GM12878 (cell line): ENCODE data around the gene SCGB1A1. TPM values are rescaled to one million over a fixed set of nuclear protein-coding genes. Genes with fewer than 3 reads are reported as not detected.

Experiments
- ATAC-seq: fragments of 200-7000 bp; cut with Tn5 transposase; 3 replicates; pipeline ENCODE4 v1.9.1; 2020; ENCODE audit warnings: mild to moderate bottlenecking, moderate library complexity
- Bru-seq: library from RNA; stranded (reverse); fragments of 400-500 nt; gene quantifications from one replicate; lab custom pipeline; 2021; lab: Mats Ljungman, UMichigan
- BruChase-seq, 2 experiments: library from RNA; stranded (reverse); fragments of 400-500 nt; gene quantifications; one replicate each; lab custom pipeline; 2021; lab: Mats Ljungman, UMichigan
- BruUV-seq: library from RNA; stranded (reverse); fragments of 400-500 nt; replicated peaks from 2 replicates; lab custom pipeline; 2021; lab: Mats Ljungman, UMichigan
- CTCF ChIA-PET: fragments of 300-600 bp; sonication (Branson Sonifier 250); formaldehyde crosslinking; extraction: SDS; loops from one replicate; lab custom pipeline; 2021; ENCODE audit warnings: inconsistent platforms; lab: Yijun Ruan, JAX
- POLR2A ChIA-PET: fragments of 350-600 bp; formaldehyde crosslinking; extraction: SDS; loops from one replicate; lab custom pipeline; 2021; ENCODE audit warnings: inconsistent platforms; lab: Charles Lee
- RAD21 ChIA-PET: fragments of 300-600 bp; sonication (Branson Sonifier 250); formaldehyde crosslinking; loops from one replicate; lab custom pipeline; 2023; ENCODE audit warnings: antibody characterized with exemption; ENCODE audit not compliant: unreplicated experiment; lab: Charles Lee
- SMC1A ChIA-PET: fragments of 300-600 bp; sonication (Branson Sonifier 250); formaldehyde crosslinking; loops from one replicate; lab custom pipeline; 2023; ENCODE audit not compliant: unreplicated experiment, uncharacterized antibody; lab: Charles Lee
- DNase-seq: peaks from one replicate; pipeline ENCODE4 v3.0.0-alpha.2; 2011; ENCODE audit warnings: low read depth, low spot score
- FAIRE-seq: peaks from 3 replicates; lab custom pipeline; 2011; peaks lifted over from hg19 to GRCh38; lab: Jason Lieb, UNC
- H2AFZ ChIP-seq: 2 replicates; pipeline ENCODE4 v1.6.0; 2011; ENCODE audit warnings: low read depth, low read length, control low read depth; ENCODE audit not compliant: control insufficient read depth
- H3K27ac ChIP-seq: 2 replicates; pipeline ENCODE4 v1.5.1; 2011; ENCODE audit warnings: control low read depth; ENCODE audit not compliant: control insufficient read depth, insufficient read depth
- H3K27me3 ChIP-seq, 2 experiments: replicated peaks in 1 of 2; 2 replicates each; pipeline versions ENCODE4 v1.6.0 to v1.6.1; 2011; ENCODE audit warnings: low read length in 1 of 2; ENCODE audit not compliant: control insufficient read depth in 2 of 2, insufficient read depth in 2 of 2
- H3K36me3 ChIP-seq, 2 experiments: 2 replicates each; pipeline ENCODE4 v1.5.1; 2011; ENCODE audit warnings: low read length in 1 of 2; ENCODE audit not compliant: control insufficient read depth in 2 of 2, insufficient read depth in 2 of 2
- H3K4me1 ChIP-seq: 2 replicates; pipeline ENCODE4 v1.6.1; 2011; ENCODE audit warnings: mild to moderate bottlenecking, low read length, moderate library complexity, mixed read lengths; ENCODE audit not compliant: control insufficient read depth, insufficient read depth
- H3K4me2 ChIP-seq: 2 replicates; pipeline ENCODE4 v1.6.0; 2011; ENCODE audit warnings: control low read depth; ENCODE audit not compliant: control insufficient read depth, insufficient read depth
- H3K4me3 ChIP-seq: fragments of 200-600 bp; sonication (generic); 2 replicates; pipeline ENCODE4 v1.5.1; 2016
- H3K79me2 ChIP-seq: 2 replicates; pipeline ENCODE4 v1.6.0; 2011; ENCODE audit warnings: low read length; ENCODE audit not compliant: control insufficient read depth, insufficient read depth
- H3K9ac ChIP-seq: 2 replicates; pipeline ENCODE4 v1.8.0; 2011; ENCODE audit warnings: low read length, control low read depth, mixed read lengths; ENCODE audit not compliant: control insufficient read depth, insufficient read depth
- H3K9me3 ChIP-seq: replicated peaks from 3 replicates; pipeline ENCODE4 v1.5.1; 2011; ENCODE audit warnings: mild to moderate bottlenecking, low read length; ENCODE audit not compliant: control insufficient read depth, insufficient read depth
- H4K20me1 ChIP-seq: 2 replicates; pipeline ENCODE4 v1.6.0; 2011; ENCODE audit not compliant: control insufficient read depth, insufficient read depth
- BRCA1 ChIP-seq: IDR thresholded peaks from 2 replicates; pipeline ENCODE4 v1.6.1; 2011; ENCODE audit warnings: low read depth, low read length, improper control_type of control experiment
- CEBPB ChIP-seq, 2 experiments: fragments of 150-350 bp in 1 of 2; IDR thresholded peaks; 2 replicates each; pipeline ENCODE4 v1.6.1; 2012 to 2014; ENCODE audit warnings: low read depth in 2 of 2, low read length in 2 of 2, borderline replicate concordance in 1 of 2, inconsistent platforms in 1 of 2
- HDAC6 ChIP-seq: fragments of 200-600 bp; sonication (generic); IDR thresholded peaks from one replicate; pipeline ENCODE4 v1.8.0; 2017; ENCODE audit warnings: antibody characterized with exemption; ENCODE audit not compliant: unreplicated experiment
- HDGF ChIP-seq: fragments of 450-650 bp; IDR thresholded peaks from 2 replicates; pipeline ENCODE4 v1.6.1; 2016; ENCODE audit warnings: antibody characterized with exemption
- SMARCA5 ChIP-seq: fragments of 450-650 bp; IDR thresholded peaks from 2 replicates; pipeline ENCODE4 v1.6.1; 2017; ENCODE audit warnings: mild to moderate bottlenecking
- TCF12 ChIP-seq: IDR thresholded peaks from 2 replicates; pipeline ENCODE4 v1.6.1; 2011; ENCODE audit warnings: low read depth, mild to moderate bottlenecking, low read length
- WGBS: methylation state at CpG from one replicate; pipeline ENCODE4 v1.1.6; 2016; ENCODE audit warnings: low lambda C conversion rate; ENCODE audit not compliant: insufficient replicate concordance, insufficient coverage; ENCODE audit errors: missing lambda C conversion rate; 5-methylcytosine and 5-hydroxymethylcytosine counted together
- in situ Hi-C: fragments of 300-500 bp; cut with MboI; formaldehyde crosslinking; loops from 9 replicates; pipeline ENCODE4 v1.14.3; 2018; ENCODE audit warnings: mixed read lengths
- intact Hi-C: fragments of 100-400 bp; cut with micrococcal nuclease; formaldehyde crosslinking; loops from one replicate; pipeline ENCODE4 v1.14.2; 2022; ENCODE audit not compliant: unreplicated experiment
- long read RNA-seq, 2 experiments: library from polyadenylated mRNA; unstranded; transcript quantifications; one replicate each; pipeline ENCODE4 v2.0.0, GENCODE V29; 2019 to 2020
- polyA minus RNA-seq, 3 experiments: library from RNA; depleted of rRNA, polyadenylated mRNA; stranded (reverse); fragments of >200 nt; gene quantifications; 2 replicates each; pipeline ENCODE4 v1.2.3, GENCODE V29; 2011
- polyA plus RNA-seq, 11 experiments: library from polyadenylated mRNA; depleted of rRNA in 4 of 11; unstranded in 6 of 11; stranded (reverse) in 5 of 11; fragments of >200 nt; fragmentation: Nextera tagmentation in 4 of 11; fragmentation: Illumina TruSeq in 1 of 11; extraction: Ambion mirVana in 4 of 11; extraction: Trizol in 1 of 11; gene quantifications; 1 replicate in 1 of 11; 2 replicates in 10 of 11; pipeline versions ENCODE4 v1.2.1 to v1.2.3, GENCODE V29; 2011 to 2016; ENCODE audit warnings: inconsistent platforms in 2 of 11, missing spikeins in 2 of 11, low read depth in 1 of 11
- total RNA-seq, 4 experiments: library from RNA; depleted of rRNA in 3 of 4; stranded (reverse); fragments of >200 nt in 3 of 4; fragmentation: Illumina TruSeq in 1 of 4; extraction: Trizol in 1 of 4; gene quantifications; 2 replicates each; pipeline versions ENCODE4 v1.2.1 to v1.2.3, GENCODE V29; 2013 to 2021

The SCGB1A1 gene
- not detected in 2 replicates for total RNA-seq (2013; cell fraction: nucleolus; rRNA removed)
- total RNA-seq (2014; rRNA removed) (not detected in 2 replicates), total RNA-seq (2014; rRNA removed; fragmentation: Illumina TruSeq; extraction: Trizol) (not detected in 2 replicates), total RNA-seq (2021) (0.72 TPM in 1 of 2 replicates, not detected in the other), polyA plus RNA-seq (2011; rRNA removed) (not detected in 2 replicates), polyA plus RNA-seq (2014; fragmentation: Illumina TruSeq; extraction: Trizol) (not detected in 2 replicates), polyA plus RNA-seq (2014; fragmentation: Nextera tagmentation; extraction: Ambion mirVana) (not detected), polyA plus RNA-seq (2014; rRNA removed) (not detected in 2 replicates), polyA plus RNA-seq (2016; fragmentation: Nextera tagmentation; extraction: Ambion mirVana) (not detected), polyA minus RNA-seq (2011; rRNA and poly(A)+ RNA removed) (not detected in 2 replicates), Bru-seq, nascent RNA (not detected), BruChase-seq, experiment 1, labeled RNA remaining after a 6-hour chase (percentile 6 among the genes with signal in this experiment), BruChase-seq, experiment 2, labeled RNA remaining after a 2-hour chase (percentile 5 among the genes with signal in this experiment)
- polyA plus RNA-seq (2011; ENCODE audit: low read depth): not detected
- not detected in 2 replicates for polyA plus RNA-seq (2011; cell fraction: cytosol; rRNA removed)
- not detected in 2 replicates for polyA plus RNA-seq (2011; cell fraction: nucleus; rRNA removed)
- polyA plus RNA-seq (2012): not detected in 2 replicates
- polyA minus RNA-seq (2011; cell fraction: cytosol; rRNA and poly(A)+ RNA removed): not detected in 2 replicates
- not detected in 2 replicates for polyA minus RNA-seq (2011; cell fraction: nucleus; rRNA and poly(A)+ RNA removed)
- long read RNA-seq, experiment 1: 0 reads
- long read RNA-seq, experiment 2: 0 reads

GRCh38 chr11:62418733-62419132 lies at the start of gene SCGB1A1:
SCGB1A1 (plus strand) TSS chr11:62419033; CDS start chr11:62419096, 63 bp downstream.
- Histone ChIP-seq H3K9ac (no peak within 1 kb of the TSS), H4K20me1 (no peaks in the 10 kb centered on the region), H3K9me3 (no peaks in the 10 kb centered on the region), H3K79me2 (no peaks in the 10 kb centered on the region), H3K27me3 (peaks cover 0 to 1% of the 10 kb centered on the region in 2 experiments; a peak in 2 of 4 replicates), H3K36me3 (no peaks in the 10 kb centered on the region), H3K4me3 (no peak within 1 kb of the TSS), H3K4me2 (no peak within 1 kb of the TSS), H2AFZ (no peak within 1 kb of the TSS), H3K27ac (no peak within 1 kb of the TSS), H3K4me1 (no peaks in the 10 kb centered on the region)
- POLR2A ChIA-PET: no interaction called here
- RAD21 ChIA-PET: no interaction called here
- CTCF ChIA-PET: interaction anchor here (2.5 to 12.5 kb wide), 2 partner anchors 24 to 123 kb away, joined by 8 to 280 read pairs; no protein-coding TSS in a partner anchor
- intact Hi-C loops: no loop called here
- SMC1A ChIA-PET: interaction anchor here (1.0 to 1.2 kb wide), 2 partner anchors 123 to 141 kb away, joined by 3 to 5 read pairs; no protein-coding TSS in a partner anchor
- no peak for DNase-seq
- no peak; the same call in 2 of the 3 replicates for ATAC-seq
- WGBS: 22% methylated on average over 4 of the region's 4 CpGs
- TF ChIP-seq SMARCA5 (no peak), HDGF (no peak), HDAC6 (no peak), BRCA1 (no peak), TCF12 (no peak), CEBPB (IDR thresholded peaks at IDR 0.05; ENCODE audit: borderline replicate concordance in 1 of 2, low read depth in 2 of 2, low read length in 2 of 2) (no peak)
- BruUV-seq: no TSS peak
- in situ Hi-C loops: no loop called here
- no peak for FAIRE-seq
